Ishikawa (cell line): ENCODE results near the gene SRSF6.

ENCODE experiments used
- CEBPB ChIP-seq: IDR thresholded peaks from 2 replicates; pipeline ENCODE4 v1.6.1; 2012
- CREB1 ChIP-seq: IDR thresholded peaks from 2 replicates; pipeline ENCODE4 v1.6.1; 2012; ENCODE audit warnings: low read depth
- EGR1 ChIP-seq: IDR thresholded peaks from 2 replicates; pipeline ENCODE4 v1.6.1; 2012
- EP300 ChIP-seq: IDR thresholded peaks from 2 replicates; pipeline ENCODE4 v1.6.1; 2012; ENCODE audit warnings: borderline replicate concordance
- FOXM1 ChIP-seq: IDR thresholded peaks from 2 replicates; pipeline ENCODE4 v1.6.1; 2012; ENCODE audit warnings: low read depth, borderline replicate concordance
- MAX ChIP-seq: IDR thresholded peaks from 2 replicates; pipeline ENCODE4 v1.6.1; 2012
- RAD21 ChIP-seq: IDR thresholded peaks from 2 replicates; pipeline ENCODE4 v1.6.1; 2012; ENCODE audit warnings: low read depth
- TAF1 ChIP-seq: IDR thresholded peaks from 2 replicates; pipeline ENCODE4 v1.6.1; 2012; ENCODE audit warnings: low read depth, mild to moderate bottlenecking
- TEAD4 ChIP-seq: IDR thresholded peaks from 2 replicates; pipeline ENCODE4 v1.6.1; 2012
- YY1 ChIP-seq: IDR thresholded peaks from 2 replicates; pipeline ENCODE4 v1.6.1; 2012; ENCODE audit warnings: low read depth
- ZBTB7A ChIP-seq: IDR thresholded peaks from 2 replicates; pipeline ENCODE4 v1.6.1; 2012; ENCODE audit warnings: low read depth
- TF ChIP-seq, protein P1 (sequence below): IDR thresholded peaks from 2 replicates; pipeline ENCODE4 v1.6.1; 2012

GRCh38 chr20:43477619-43478018 is 19.9 kb downstream of the SRSF6 start:
- TF ChIP-seq ZBTB7A (no peak), EP300 (no peak), TAF1 (no peak), MAX (no peak), CEBPB (no peak), YY1 (no peak), EGR1 (no peak), RAD21 (no peak), CREB1 (no peak), TEAD4 (no peak), FOXM1 (no peak)
- TF ChIP-seq, protein P1, sequence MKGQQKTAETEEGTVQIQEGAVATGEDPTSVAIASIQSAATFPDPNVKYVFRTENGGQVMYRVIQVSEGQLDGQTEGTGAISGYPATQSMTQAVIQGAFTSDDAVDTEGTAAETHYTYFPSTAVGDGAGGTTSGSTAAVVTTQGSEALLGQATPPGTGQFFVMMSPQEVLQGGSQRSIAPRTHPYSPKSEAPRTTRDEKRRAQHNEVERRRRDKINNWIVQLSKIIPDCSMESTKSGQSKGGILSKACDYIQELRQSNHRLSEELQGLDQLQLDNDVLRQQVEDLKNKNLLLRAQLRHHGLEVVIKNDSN, result no peak
